Endothelial cell of umbilical vein (primary cell): ENCODE results near the gene SYTL3. TPM values are rescaled to one million over a fixed set of nuclear protein-coding genes. Genes with fewer than 3 reads are reported as not detected.

Experiments
- BruUV-seq: library from RNA; stranded (reverse); fragments of 400-500 nt; replicated peaks from 2 replicates; lab custom pipeline; 2021; lab: Mats Ljungman, UMichigan
- CTCF ChIA-PET: fragments of 300-600, 350-600 bp; sonication (Branson Sonifier 250); formaldehyde crosslinking; loops from one replicate; lab custom pipeline; 2021; ENCODE audit warnings: antibody characterized with exemption, inconsistent platforms; lab: Charles Lee
- POLR2A ChIA-PET: fragments of 300-600, 350-600 bp; sonication (Branson Sonifier 250); formaldehyde crosslinking; loops from one replicate; lab custom pipeline; 2021; ENCODE audit warnings: antibody characterized with exemption, inconsistent platforms; lab: Charles Lee
- DNase-seq: peaks from one replicate; pipeline ENCODE4 v3.0.0-alpha.2; 2011; ENCODE audit warnings: low read depth, low spot score
- FAIRE-seq: peaks from 2 replicates; lab custom pipeline; 2011; peaks lifted over from hg19 to GRCh38; lab: Jason Lieb, UNC
- H2AFZ ChIP-seq: 2 replicates; pipeline ENCODE4 v1.6.0; 2012; ENCODE audit warnings: low read depth, low read length, control low read depth, inconsistent platforms
- H3K27ac ChIP-seq: 2 replicates; pipeline ENCODE4 v1.5.1; 2011; ENCODE audit warnings: low read depth, mild to moderate bottlenecking, control low read depth, low read length, moderate library complexity; ENCODE audit not compliant: insufficient read depth
- H3K27me3 ChIP-seq, 2 experiments: 2 replicates each; pipeline versions ENCODE4 v1.6.0 to v1.6.1; 2011; ENCODE audit warnings: low read length in 2 of 2, mixed read lengths in 1 of 2; ENCODE audit not compliant: control insufficient read depth in 2 of 2, insufficient read depth in 2 of 2
- H3K36me3 ChIP-seq, 2 experiments: 2 replicates in 1 of 2; 3 replicates in 1 of 2; pipeline ENCODE4 v1.5.1; 2011; ENCODE audit warnings: low read length in 2 of 2, mild to moderate bottlenecking in 1 of 2, moderate library complexity in 1 of 2; ENCODE audit not compliant: control insufficient read depth in 2 of 2, insufficient read depth in 2 of 2; ENCODE audit errors: extremely low read depth in 1 of 2
- H3K4me1 ChIP-seq: 3 replicates; pipeline ENCODE4 v1.5.1; 2011; ENCODE audit warnings: mild to moderate bottlenecking, low read length; ENCODE audit not compliant: control insufficient read depth, insufficient read depth; ENCODE audit errors: extremely low read depth
- H3K4me2 ChIP-seq: 2 replicates; pipeline ENCODE4 v1.6.1; 2011; ENCODE audit warnings: low read length, control low read depth, mixed read lengths; ENCODE audit not compliant: insufficient read depth
- H3K4me3 ChIP-seq, 3 experiments: fragments of 200-600 bp in 1 of 3; sonication (generic), shearing (Covaris generic) in 1 of 3; replicated peaks in 1 of 3; 2 replicates each; pipeline ENCODE4 v1.5.1; 2011 to 2016; ENCODE audit warnings: control low read depth in 3 of 3, low read length in 3 of 3, mild to moderate bottlenecking in 2 of 3, inconsistent platforms in 1 of 3, low read depth in 1 of 3, moderate library complexity in 1 of 3; ENCODE audit not compliant: insufficient read depth in 1 of 3
- H3K79me2 ChIP-seq: 2 replicates; pipeline ENCODE4 v1.6.0; 2012; ENCODE audit warnings: low read length, inconsistent platforms; ENCODE audit not compliant: control insufficient read depth, insufficient read depth
- H3K9ac ChIP-seq: replicated peaks from 2 replicates; pipeline ENCODE3; 2011; ENCODE audit warnings: low read length, control low read depth; ENCODE audit not compliant: insufficient read depth; ENCODE audit errors: extremely low read depth
- H3K9me1 ChIP-seq: replicated peaks from 3 replicates; pipeline ENCODE4 v1.6.0; 2011; ENCODE audit warnings: mild to moderate bottlenecking, low read length; ENCODE audit not compliant: control insufficient read depth, insufficient read depth; ENCODE audit errors: extremely low read depth
- H3K9me3 ChIP-seq: replicated peaks from 2 replicates; pipeline ENCODE4 v1.5.1; 2012; ENCODE audit warnings: low read length, inconsistent platforms; ENCODE audit not compliant: control insufficient read depth, insufficient read depth
- H4K20me1 ChIP-seq: replicated peaks from 2 replicates; pipeline ENCODE3; 2011; ENCODE audit warnings: mild to moderate bottlenecking, low read length; ENCODE audit not compliant: control insufficient read depth, insufficient read depth; ENCODE audit errors: extremely low read depth
- CTCF ChIP-seq, 2 donors: IDR thresholded peaks; 1 replicate in 1 of 2; 2 replicates in 1 of 2; pipeline ENCODE4 v1.5.1; 2011; ENCODE audit warnings: low read length in 2 of 2, mild to moderate bottlenecking in 2 of 2, moderate library complexity in 2 of 2, control low read depth in 1 of 2, inconsistent platforms in 1 of 2, low read depth in 1 of 2; ENCODE audit not compliant: insufficient read depth in 1 of 2; ENCODE audit errors: extremely low read depth in 1 of 2
- EZH2 ChIP-seq: IDR thresholded peaks from 2 replicates; pipeline ENCODE4 v1.6.1; 2012; ENCODE audit warnings: borderline replicate concordance, low read depth, mild to moderate bottlenecking, moderate library complexity, low read length, inconsistent platforms; ENCODE audit not compliant: severe bottlenecking
- FOS ChIP-seq: IDR thresholded peaks from 2 replicates; pipeline ENCODE4 v1.6.1; 2011; ENCODE audit warnings: mild to moderate bottlenecking, low read length, moderate library complexity, borderline replicate concordance; ENCODE audit not compliant: insufficient read depth
- GATA2 ChIP-seq: IDR thresholded peaks from 2 replicates; pipeline ENCODE4 v1.7.0; 2011; ENCODE audit warnings: low read depth, mild to moderate bottlenecking, moderate library complexity, mixed read lengths, low read length; ENCODE audit not compliant: insufficient read length, insufficient read depth
- JUN ChIP-seq: IDR thresholded peaks from 2 replicates; pipeline ENCODE4 v1.6.1; 2011; ENCODE audit warnings: borderline replicate concordance, low read depth; ENCODE audit not compliant: insufficient read length, insufficient read depth
- MAX ChIP-seq: IDR thresholded peaks from 2 replicates; pipeline ENCODE4 v1.6.1; 2011; ENCODE audit not compliant: insufficient read depth, insufficient read length
- MYC ChIP-seq: IDR thresholded peaks from one replicate; pipeline ENCODE4 v1.6.1; 2011; ENCODE audit warnings: mild to moderate bottlenecking, low read depth, low read length
- POLR2A ChIP-seq: IDR thresholded peaks from 2 replicates; pipeline ENCODE4 v1.6.1; 2012; ENCODE audit warnings: low read depth, mild to moderate bottlenecking, control low read depth, low read length
- POLR2AphosphoS5 ChIP-seq: IDR thresholded peaks from 2 replicates; pipeline ENCODE4 v1.6.1; 2012; ENCODE audit warnings: low read depth, mild to moderate bottlenecking, control low read depth, low read length, moderate library complexity; ENCODE audit not compliant: insufficient read depth
- dilution Hi-C: fragments of 300-500 bp; cut with MboI; formaldehyde crosslinking; loops from one replicate; pipeline ENCODE4 v1.15.0; 2019; ENCODE audit warnings: low sequenced_read_pairs; ENCODE audit not compliant: extremely low pct_ligation_motif_present
- intact Hi-C: fragments of 100-400 bp; cut with micrococcal nuclease; formaldehyde crosslinking; loops from one replicate; pipeline ENCODE4 v1.10.0; 2022
- polyA plus RNA-seq, 4 experiments: library from polyadenylated mRNA; depleted of rRNA in 3 of 4; stranded (reverse) in 3 of 4; unstranded in 1 of 4; fragments of >200 nt; gene quantifications; 2 replicates each; pipeline versions ENCODE4 v1.2.1 to v1.2.3, GENCODE V29; 2011 to 2012; ENCODE audit warnings: missing spikeins in 1 of 4
- total RNA-seq: library from RNA; stranded (reverse); gene quantifications from 2 replicates; pipeline ENCODE4 v1.2.3, GENCODE V29; 2021

SYTL3 gene
- total and polyA plus RNA-seq, 2 donors (not counting 3 experiments of a cell fraction or from before 2014, with no cell fraction given), result 0.59 to 0.77 TPM

- intact Hi-C loops (no loop called here), dilution Hi-C loops (no loop called here)
- Histone ChIP-seq H3K4me2 (no peak overlapping the region), H3K27me3 (no peaks in the 10 kb centered on the region), H3K4me3 (no peak overlapping the region), H3K4me1 (peaks cover 7% of the 10 kb centered on the region), H2AFZ (no peak overlapping the region), H3K9me3 (no peaks in the 10 kb centered on the region), H3K9ac (no peak overlapping the region), H3K36me3 (no peaks in the 10 kb centered on the region), H3K9me1 (no peaks in the 10 kb centered on the region), H3K27ac (no peak overlapping the region), H3K79me2 (no peaks in the 10 kb centered on the region), H4K20me1 (no peaks in the 10 kb centered on the region)
- no TSS peak for BruUV-seq
- DNase-seq, result no peak
- ChIA-PET POLR2A (no interaction called here), CTCF (interaction anchor here (2.3 kb wide), 1 partner anchor 33 kb away, joined by 7 read pairs; no protein-coding TSS in a partner anchor)
- no peak for TF ChIP-seq POLR2AphosphoS5
- no peak for TF ChIP-seq FOS
- TF ChIP-seq CTCF (IDR thresholded peaks at IDR 0.05; ENCODE audit: extremely low read depth in 1 of 2, insufficient read depth in 1 of 2, low read depth in 1 of 2, low read length in 2 of 2), result no peak
- TF ChIP-seq MYC, result no peak
- no peak for TF ChIP-seq GATA2
- TF ChIP-seq EZH2, result no peak
- no peak for TF ChIP-seq JUN
- TF ChIP-seq POLR2A, result no peak
- no peak for TF ChIP-seq MAX
- no peak for FAIRE-seq
Measured at GRCh38 chr6:158751921-158752320, 102.1 kb downstream of the SYTL3 start.
